Gastrocnemius medialis (tissue), 4 donors: ENCODE measurements around the gene TMED10.

Experiments used
- CTCF ChIP-seq, 5 experiments: fragments of 450-650 bp in 3 of 5; fragments of 200-600 bp in 2 of 5; sonication (generic) in 2 of 5; IDR thresholded peaks in 4 of 5; conservative IDR thresholded peaks in 1 of 5; 1 replicate in 4 of 5; 2 replicates in 1 of 5; pipeline ENCODE4 v1.5.1; 2016 to 2019; ENCODE audit warnings: antibody characterized with exemption in 5 of 5, mild to moderate bottlenecking in 3 of 5, moderate library complexity in 3 of 5
- POLR2A ChIP-seq, 2 donors: fragments of 450-650 bp; IDR thresholded peaks; one replicate each; pipeline ENCODE4 v1.6.1; 2017; ENCODE audit warnings: antibody characterized with exemption in 2 of 2, mild to moderate bottlenecking in 2 of 2, moderate library complexity in 2 of 2

- TF ChIP-seq CTCF (IDR thresholded peaks at IDR 0.05 in 4 of 5, conservative IDR thresholded peaks at IDR 0.05 in 1 of 5) (no peak), POLR2A (IDR thresholded peaks at IDR 0.05) (no peak)
These were observed 21.2 kb downstream of the TMED10 start for GRCh38 chr14:75155169-75155568.
